Astrocyte of the cerebellum (primary cell): ENCODE data around the gene NTM.

Experiments
- DNase-seq: peaks from one replicate; pipeline ENCODE4 v3.0.0-alpha.2; 2011; ENCODE audit warnings: low read depth
- H3K4me3 ChIP-seq: 2 replicates; pipeline ENCODE4 v1.5.1; 2011; ENCODE audit warnings: mild to moderate bottlenecking, low read depth, low read length, moderate library complexity
- CTCF ChIP-seq: IDR thresholded peaks from 2 replicates; pipeline ENCODE4 v1.5.1; 2012; ENCODE audit warnings: low read length, low read depth, moderate library complexity, mild to moderate bottlenecking; ENCODE audit errors: missing control alignments
- in situ Hi-C: cut with HindIII; loops from 2 replicates; pipeline ENCODE4 v1.10.0; 2017; ENCODE audit warnings: low sequenced_read_pairs

Gene NTM

GRCh38 chr11:131372234-131372962 is 2.0 kb downstream of the NTM start:
- no peak for DNase-seq
- H3K4me3 ChIP-seq: no peak overlapping the region
- in situ Hi-C loops: no loop called here
- no peak for TF ChIP-seq CTCF

GRCh38 chr11:131373095-131373725 is 2.8 kb downstream of the NTM start:
- DNase-seq: no peak
- no peak overlapping the region for H3K4me3 ChIP-seq
- no peak for TF ChIP-seq CTCF
- in situ Hi-C loops: no loop called here

GRCh38 chr11:131373756-131374155 is 3.3 kb downstream of the NTM start:
- TF ChIP-seq CTCF: no peak
- in situ Hi-C loops: no loop called here
- no peak for DNase-seq
- H3K4me3 ChIP-seq: no peak overlapping the region

GRCh38 chr11:131375421-131375820 is 5.0 kb downstream of the NTM start:
- no peak for TF ChIP-seq CTCF
- in situ Hi-C loops: no loop called here
- no peak overlapping the region for H3K4me3 ChIP-seq
- DNase-seq: no peak

- no peak for DNase-seq
- in situ Hi-C loops: no loop called here
- no peak overlapping the region for H3K4me3 ChIP-seq
- no peak for TF ChIP-seq CTCF
Observed at GRCh38 chr11:131375915-131376314, 5.5 kb downstream of the NTM start.

GRCh38 chr11:131378931-131379330 is 8.5 kb downstream of the NTM start:
- in situ Hi-C loops: no loop called here
- DNase-seq: no peak
- no peak overlapping the region for H3K4me3 ChIP-seq
- TF ChIP-seq CTCF: no peak
